SK-N-SH (cell line): ENCODE data around the gene ADAMTS16. TPM values are rescaled to one million over a fixed set of nuclear protein-coding genes. Genes with fewer than 3 reads are reported as not detected.

Experiments
- CTCF ChIA-PET: fragments of 300-600, 350-600 bp; formaldehyde crosslinking; extraction: SDS; loops from one replicate; lab custom pipeline; 2021; lab: Yijun Ruan, JAX
- POLR2A ChIA-PET: fragments of 350-600 bp; sonication (Branson Sonifier 250); formaldehyde crosslinking; extraction: SDS; loops from one replicate; lab custom pipeline; 2020; ENCODE audit warnings: antibody characterized with exemption, inconsistent platforms; lab: Yijun Ruan, JAX
- DNase-seq: peaks from one replicate; pipeline ENCODE4 v3.0.0; 2012
- H2AFZ ChIP-seq: fragments of 200-600 bp; sonication (generic); 2 replicates; pipeline ENCODE4 v1.8.1; 2016; ENCODE audit warnings: antibody characterized with exemption, mild to moderate bottlenecking, low read depth
- H3F3A ChIP-seq: fragments of 200-600 bp; sonication (generic); replicated peaks from 2 replicates; pipeline ENCODE3; 2016; ENCODE audit warnings: antibody characterized with exemption, mild to moderate bottlenecking; ENCODE audit not compliant: insufficient read depth
- H3K27ac ChIP-seq, 2 experiments: fragments of 200-500 bp in 1 of 2; fragments of 200-600 bp in 1 of 2; sonication (Bioruptor generic) in 1 of 2; sonication (generic), shearing (Covaris generic) in 1 of 2; 2 replicates each; pipeline versions ENCODE4 v1.5.1 to v1.6.1; 2014 to 2016; ENCODE audit warnings: low read depth in 2 of 2, inconsistent platforms in 1 of 2, low read length in 1 of 2, mild to moderate bottlenecking in 1 of 2, mixed read lengths in 1 of 2
- H3K27me3 ChIP-seq: fragments of 200-600 bp; sonication (generic), shearing (Covaris generic); 2 replicates; pipeline ENCODE4 v1.6.1; 2016; ENCODE audit warnings: mixed run types; ENCODE audit not compliant: insufficient read depth
- H3K36me3 ChIP-seq, 2 experiments: fragments of 200-500 bp in 1 of 2; fragments of 200-600 bp in 1 of 2; sonication (Bioruptor generic) in 1 of 2; sonication (generic) in 1 of 2; replicated peaks in 1 of 2; 2 replicates each; pipeline versions ENCODE3 to v1.5.1; 2014 to 2016; ENCODE audit warnings: low read length in 1 of 2, mild to moderate bottlenecking in 1 of 2; ENCODE audit not compliant: insufficient read depth in 2 of 2, control insufficient read depth in 1 of 2
- H3K4me1 ChIP-seq, 2 experiments: fragments of 200-500 bp in 1 of 2; fragments of 200-600 bp in 1 of 2; sonication (Bioruptor generic) in 1 of 2; sonication (generic), shearing (Covaris generic) in 1 of 2; 2 replicates each; pipeline versions ENCODE4 v1.5.1 to v1.6.1; 2014 to 2016; ENCODE audit warnings: low read depth in 1 of 2, low read length in 1 of 2, mixed run types in 1 of 2; ENCODE audit not compliant: insufficient read depth in 2 of 2, control insufficient read depth in 1 of 2
- H3K4me2 ChIP-seq: fragments of 200-600 bp; sonication (generic), shearing (Covaris generic); 2 replicates; pipeline ENCODE4 v1.6.1; 2017; ENCODE audit warnings: mixed run types
- H3K4me3 ChIP-seq, 2 experiments: fragments of 200-500 bp in 1 of 2; fragments of 200-600 bp in 1 of 2; sonication (Bioruptor generic) in 1 of 2; sonication (generic), shearing (Covaris generic) in 1 of 2; 2 replicates each; pipeline versions ENCODE4 v1.5.1 to v1.8.1; 2014 to 2016; ENCODE audit warnings: low read depth in 2 of 2, inconsistent platforms in 1 of 2, low read length in 1 of 2, mild to moderate bottlenecking in 1 of 2, mixed read lengths in 1 of 2, moderate library complexity in 1 of 2
- H3K79me2 ChIP-seq: fragments of 200-600 bp; sonication (generic); 2 replicates; pipeline ENCODE4 v1.8.1; 2017; ENCODE audit warnings: mild to moderate bottlenecking; ENCODE audit not compliant: insufficient read depth
- H3K9ac ChIP-seq: fragments of 200-600 bp; sonication (generic); 2 replicates; pipeline ENCODE4 v1.6.1; 2017; ENCODE audit warnings: mixed run types
- H3K9me2 ChIP-seq: fragments of 200-600 bp; sonication (generic); 2 replicates; pipeline ENCODE4 v1.6.1; 2017; ENCODE audit warnings: mixed run types
- H3K9me3 ChIP-seq: fragments of 200-600 bp; sonication (generic); 2 replicates; pipeline ENCODE4 v1.6.1; 2017; ENCODE audit warnings: mixed run types, mild to moderate bottlenecking, moderate library complexity
- H4K20me1 ChIP-seq: fragments of 200-600 bp; sonication (generic); 2 replicates; pipeline ENCODE4 v1.6.1; 2017; ENCODE audit warnings: mild to moderate bottlenecking, mixed run types; ENCODE audit not compliant: insufficient read depth
- EZH2phosphoT487 ChIP-seq: fragments of 200-600 bp; sonication (generic); IDR thresholded peaks from 2 replicates; pipeline ENCODE4 v1.6.1; 2017; ENCODE audit warnings: low read depth, mixed run types, mild to moderate bottlenecking, antibody characterized with exemption, moderate library complexity, borderline replicate concordance
- GABPA ChIP-seq: IDR thresholded peaks from 2 replicates; pipeline ENCODE4 v1.4.0; 2012; ENCODE audit warnings: low read depth, mild to moderate bottlenecking
- JUND ChIP-seq: IDR thresholded peaks from 2 replicates; pipeline ENCODE4 v1.4.0; 2012
- POLR2AphosphoS5 ChIP-seq: IDR thresholded peaks from 2 replicates; pipeline ENCODE4 v1.6.1; 2012; ENCODE audit warnings: low read depth, low read length
- REST ChIP-seq: IDR thresholded peaks from 2 replicates; pipeline ENCODE4 v1.6.1; 2012; ENCODE audit warnings: mild to moderate bottlenecking, low read depth, low read length, moderate library complexity
- TAF1 ChIP-seq: IDR thresholded peaks from 2 replicates; pipeline ENCODE4 v1.6.1; 2012; ENCODE audit warnings: low read depth, mild to moderate bottlenecking, low read length, moderate library complexity, borderline replicate concordance
- USF2 ChIP-seq: fragments of 150-350 bp; IDR thresholded peaks from 2 replicates; pipeline ENCODE4 v1.6.1; 2017; ENCODE audit warnings: antibody characterized with exemption, low read length, low read depth, borderline replicate concordance
- WGBS: methylation state at CpG from one replicate; pipeline ENCODE4 v1.1.6; 2017; ENCODE audit warnings: low lambda C conversion rate; 5-methylcytosine and 5-hydroxymethylcytosine counted together
- polyA plus RNA-seq, 3 experiments: library from polyadenylated mRNA; depleted of rRNA; stranded (reverse); fragments of >200 nt; gene quantifications; 2 replicates each; pipeline ENCODE4 v1.2.3, GENCODE V29; 2012

The ADAMTS16 gene
- polyA plus RNA-seq, 1 of the 3 experiments (the other 2 are of a cell fraction), result not detected

GRCh38 chr5:5344606-5345005, 204.5 kb downstream of the ADAMTS16 start:
- no peaks in the 10 kb centered on the region for H3K9me2 ChIP-seq
- ChIA-PET CTCF (interaction anchor here (1.2 to 1.7 kb wide), 4 partner anchors 14 to 204 kb away, joined by 3 to 6 read pairs (median 4); partner anchors contain the start of gene ADAMTS16), POLR2A (no interaction called here)
- H2AFZ ChIP-seq, result no peak overlapping the region
- H3K9ac ChIP-seq, result no peak overlapping the region
- H3K4me3 ChIP-seq, result no peak overlapping the region
- no peaks in the 10 kb centered on the region for H3K27me3 ChIP-seq
- H3K4me2 ChIP-seq, result no peak overlapping the region; the same call in 1 of the 2 replicates
- H3F3A ChIP-seq, result peaks cover 15% of the 10 kb centered on the region
- TF ChIP-seq REST (peak; percentile 83), USF2 (no peak)
- H3K4me1 ChIP-seq, result peaks cover 27 to 29% of the 10 kb centered on the region in 2 experiments
- peak overlapping the region in 1 of 2 experiments; percentile 71; a peak in 1 of 4 replicates for H3K27ac ChIP-seq
- H3K36me3 ChIP-seq, result no peaks in the 10 kb centered on the region
- H3K79me2 ChIP-seq, result no peaks in the 10 kb centered on the region
- DNase-seq, result no peak
- H3K9me3 ChIP-seq, result no peaks in the 10 kb centered on the region
- WGBS, result 72% methylated on average over 5 of the region's 5 CpGs
- no peaks in the 10 kb centered on the region for H4K20me1 ChIP-seq

- no peaks in the 10 kb centered on the region for H3K79me2 ChIP-seq
- H3K9me2 ChIP-seq, result no peaks in the 10 kb centered on the region
- H3K9ac ChIP-seq, result no peak overlapping the region
- POLR2A ChIA-PET, result no interaction called here
- no peak for DNase-seq
- H3K36me3 ChIP-seq, result no peaks in the 10 kb centered on the region
- no peak overlapping the region for H2AFZ ChIP-seq
- peaks cover 15% of the 10 kb centered on the region for H3F3A ChIP-seq
- H3K9me3 ChIP-seq, result no peaks in the 10 kb centered on the region
- CTCF ChIA-PET, result interaction anchor here (0.7 to 1.0 kb wide), 2 partner anchors 76 to 207 kb away, joined by 3 read pairs; no protein-coding TSS in a partner anchor
- no peak overlapping the region for H3K27ac ChIP-seq
- H3K4me3 ChIP-seq, result no peak overlapping the region
- H4K20me1 ChIP-seq, result no peaks in the 10 kb centered on the region
- H3K4me1 ChIP-seq, result peaks cover 11 to 14% of the 10 kb centered on the region in 2 experiments; a peak in 3 of 4 replicates
- no peak for TF ChIP-seq GABPA
- no peak for TF ChIP-seq TAF1
- no peak for TF ChIP-seq JUND
- no peak for TF ChIP-seq EZH2phosphoT487
- TF ChIP-seq POLR2AphosphoS5, result no peak
- no peaks in the 10 kb centered on the region for H3K27me3 ChIP-seq
- H3K4me2 ChIP-seq, result no peak overlapping the region
- 74% methylated on average over 7 of the region's 7 CpGs for WGBS
Observed at GRCh38 chr5:5347442-5347841, 207.3 kb downstream of the ADAMTS16 start.
